Motor neuron (in vitro differentiated cells): ENCODE data around the gene NAPA. TPM values are rescaled to one million over a fixed set of nuclear protein-coding genes. Genes with fewer than 3 reads are reported as not detected.
"Not testable (repeated sequence)": the region's sequence is repeated elsewhere in the genome, so short reads cannot be mapped to it uniquely, and the experiment has no call there.

ENCODE experiments used
- ATAC-seq, 8 experiments: fragments of 200-7000 bp; cut with Tn5 transposase; replicated peaks in 6 of 8; 2 replicates each; pipeline ENCODE4 v1.8.0; 2021; ENCODE audit warnings: mild to moderate bottlenecking in 8 of 8, moderate library complexity in 8 of 8
- H3K27ac ChIP-seq, 2 donors: fragments of 250-450 bp; sonication (Bioruptor Pico); 2 replicates each; pipeline ENCODE4 v1.9.0; 2021; ENCODE audit warnings: antibody characterized with exemption in 2 of 2, mild to moderate bottlenecking in 2 of 2, moderate library complexity in 1 of 2
- H3K4me1 ChIP-seq, 2 donors: fragments of 250-450 bp; sonication (Bioruptor Pico); replicated peaks in 1 of 2; 2 replicates each; pipeline ENCODE4 v1.6.1; 2021; ENCODE audit warnings: antibody characterized with exemption in 2 of 2, mild to moderate bottlenecking in 2 of 2, moderate library complexity in 1 of 2
- H3K4me3 ChIP-seq, 5 donors: fragments of 250-450 bp; sonication (Bioruptor Pico); 2 replicates each; pipeline ENCODE4 v1.9.0; 2021; ENCODE audit warnings: antibody characterized with exemption in 5 of 5, mild to moderate bottlenecking in 5 of 5, moderate library complexity in 4 of 5
- WGBS, 10 experiments: fragments of 450-650 bp; shearing (Covaris generic); methylation state at CpG; one replicate each; pipeline ENCODE4 v1.0.0; 2022; 5-methylcytosine and 5-hydroxymethylcytosine counted together
- in situ Hi-C, 9 experiments: fragments of 400-800 bp; cut with MboI; loops; one replicate each; pipeline ENCODE4 v1.15.0; 2021; ENCODE audit warnings: low sequenced_read_pairs in 9 of 9, low pct_unique_long_range_greater_than_20kb in 2 of 9; ENCODE audit not compliant: unreplicated experiment in 9 of 9
- total RNA-seq, 8 experiments: library from RNA; unstranded; fragments of 300-600 nt; gene quantifications; 2 replicates each; pipeline versions ENCODE4 v1.2.3 to v1.2.4, GENCODE V29; 2022

NAPA gene
- total RNA-seq, 8 experiments from 2014 or later = 65.3 to 168 (median 103) TPM

GRCh38 chr19:47487551-47488515 is 27.0 kb downstream of the NAPA start:
- in situ Hi-C loops = no loop called here
- no peak overlapping the region for H3K4me3 ChIP-seq
- 78 to 100% (median 90%) methylated on average over 2 to 5 of the region's 19 CpGs; no CpG with 5 or more reads in 7 of the 10 experiments for WGBS, 10 experiments
- H3K4me1 ChIP-seq = peaks cover 11 to 20% of the 10 kb centered on the region in 2 donors
- no peak overlapping the region for H3K27ac ChIP-seq
- no peak for ATAC-seq

DNA sequence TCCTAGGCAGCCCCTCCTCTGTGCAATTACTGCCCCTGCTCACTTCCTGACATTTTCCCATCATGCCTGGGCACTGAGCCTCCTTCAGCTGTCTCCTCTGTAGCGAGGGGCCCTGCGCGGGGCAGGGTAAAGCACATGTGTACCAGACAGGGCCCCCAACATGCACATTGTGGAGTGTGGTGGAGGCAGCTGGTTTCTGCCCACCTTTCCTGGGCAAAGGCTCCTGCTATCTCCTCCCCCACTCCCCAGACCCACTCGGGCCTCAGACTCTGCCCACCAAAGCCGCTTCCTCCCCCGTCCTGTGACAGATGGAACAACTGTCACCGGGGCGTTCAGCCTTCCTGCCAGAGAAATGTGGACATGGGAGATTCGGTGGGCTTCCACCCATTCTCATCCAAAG is 28.0 kb downstream of the NAPA start:
- in situ Hi-C loops = no loop called here
- H3K27ac ChIP-seq = peak overlapping the region; percentile 24 to 70
- H3K4me1 ChIP-seq = peaks cover 11 to 20% of the 10 kb centered on the region in 2 donors
- ATAC-seq = peak in 5 of 8 experiments; percentile 8 to 47 (median 21)
- WGBS, 10 experiments = 75 to 80% (median 80%) methylated on average over 1 to 6 of the region's 9 CpGs; no CpG with 5 or more reads in 7 of the 10 experiments
- H3K4me3 ChIP-seq = no peak overlapping the region

DNA sequence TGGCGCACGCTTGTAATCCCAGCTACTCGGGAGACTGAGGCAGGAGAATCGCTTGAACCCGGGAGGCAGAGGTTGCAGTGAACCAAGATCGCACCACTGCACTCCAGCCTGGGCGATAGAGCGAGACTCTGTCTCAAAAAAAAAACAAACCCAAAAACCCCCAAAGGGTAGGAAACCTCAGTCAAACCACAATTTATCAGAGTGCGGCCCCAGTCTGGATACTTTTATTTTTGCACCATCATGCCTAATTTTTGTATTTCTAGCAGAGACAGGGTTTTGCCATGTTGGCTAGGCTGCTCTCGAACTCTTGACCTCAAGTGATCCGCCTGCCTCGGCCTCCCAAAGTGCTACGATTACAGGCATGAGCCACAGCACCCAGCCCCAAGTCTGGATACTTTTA is 28.6 kb downstream of the NAPA start:
- 70 to 100% (median 91%) methylated on average over 1 to 7 of the region's 13 CpGs; no CpG with 5 or more reads in 4 of the 10 experiments for WGBS, 10 experiments

GRCh38 chr19:47485210-47485609 is 29.7 kb downstream of the NAPA start:
- WGBS, 10 experiments = 77 to 100% (median 95%) methylated on average over 2 to 4 of the region's 6 CpGs; no CpG with 5 or more reads in 3 of the 10 experiments
- no peak for ATAC-seq
- in situ Hi-C loops = no loop called here
- no peak overlapping the region for H3K27ac ChIP-seq
- no peak overlapping the region for H3K4me3 ChIP-seq
- peaks cover 11 to 20% of the 10 kb centered on the region in 2 donors for H3K4me1 ChIP-seq

More for the DNA sequence above, 28.6 kb downstream of the NAPA start:
- H3K4me1 ChIP-seq = peaks cover 11 to 20% of the 10 kb centered on the region in 2 donors
- H3K4me3 ChIP-seq, H3K27ac ChIP-seq, ATAC-seq, in situ Hi-C loops: not testable (repeated sequence)

- ATAC-seq = peak; percentile 76 to 93 (median 85)
- 0 to 80% (median 20%) methylated on average over 1 to 7 of the region's 57 CpGs; no CpG with 5 or more reads in 3 of the 10 experiments for WGBS, 10 experiments
- peak within 1 kb of the TSS; percentile 64 to 87 (median 84) for H3K4me3 ChIP-seq
- peak within 1 kb of the TSS; percentile 97 for H3K27ac ChIP-seq
- in situ Hi-C loops = no loop called here
- peaks cover 11 to 22% of the 10 kb centered on the region in 2 donors for H3K4me1 ChIP-seq
Observed at GRCh38 chr19:47483800-47484690, 30.8 kb downstream of the NAPA start, which contains the start of gene KPTN. Gene KPTN, minus strand, starts transcription at chr19:47484219. Its CDS starts 59 bp downstream, at chr19:47484160.

DNA sequence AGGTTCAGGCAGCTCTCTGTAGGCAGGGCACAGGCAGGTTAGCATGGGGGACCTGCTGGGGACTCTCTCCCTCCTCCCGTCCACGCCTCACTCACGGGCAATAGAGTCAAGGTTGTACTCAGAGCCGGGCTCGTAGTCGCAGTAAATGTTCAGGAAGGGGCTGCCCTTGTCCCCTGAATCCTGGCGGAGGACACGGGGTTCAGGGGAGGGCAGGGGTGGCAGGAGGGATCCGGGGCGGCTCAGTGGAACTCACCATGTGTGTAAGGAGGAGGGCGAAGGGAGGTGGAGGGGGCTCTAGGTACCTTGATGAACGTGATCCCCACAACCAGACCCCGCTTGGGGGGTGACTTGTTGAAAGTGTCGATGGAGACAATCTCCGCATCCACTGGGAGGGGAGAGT is 31.7 kb downstream of the NAPA start:
- H3K4me1 ChIP-seq = peaks cover 11 to 22% of the 10 kb centered on the region in 2 donors
- H3K27ac ChIP-seq = no peak overlapping the region
- H3K4me3 ChIP-seq = peak overlapping the region in 2 of 5 donors; percentile 64 to 67
- no peak for ATAC-seq
- 100% methylated on average over 1 of the region's 15 CpGs; no CpG with 5 or more reads in 8 of the 10 experiments for WGBS, 10 experiments
- in situ Hi-C loops = no loop called here

GRCh38 chr19:47481460-47482052 is 33.3 kb downstream of the NAPA start:
- in situ Hi-C loops = no loop called here
- no peak for ATAC-seq
- 83 to 100% (median 100%) methylated on average over 1 to 4 of the region's 4 CpGs; no CpG with 5 or more reads in 1 of the 10 experiments for WGBS, 10 experiments
- Histone ChIP-seq H3K27ac (no peak overlapping the region), H3K4me1 (peaks cover 4 to 13% of the 10 kb centered on the region in 2 donors), H3K4me3 (no peak overlapping the region)

GRCh38 chr19:47480658-47481057 is 34.2 kb downstream of the NAPA start:
- Histone ChIP-seq H3K27ac (peak overlapping the region in 1 of 2 donors; percentile 6), H3K4me1 (peaks cover 4 to 9% of the 10 kb centered on the region in 2 donors), H3K4me3 (no peak overlapping the region)
- 56 to 95% (median 83%) methylated on average over 3 to 9 of the region's 16 CpGs; no CpG with 5 or more reads in 4 of the 10 experiments for WGBS, 10 experiments
- in situ Hi-C loops = no loop called here
- ATAC-seq = no peak

DNA sequence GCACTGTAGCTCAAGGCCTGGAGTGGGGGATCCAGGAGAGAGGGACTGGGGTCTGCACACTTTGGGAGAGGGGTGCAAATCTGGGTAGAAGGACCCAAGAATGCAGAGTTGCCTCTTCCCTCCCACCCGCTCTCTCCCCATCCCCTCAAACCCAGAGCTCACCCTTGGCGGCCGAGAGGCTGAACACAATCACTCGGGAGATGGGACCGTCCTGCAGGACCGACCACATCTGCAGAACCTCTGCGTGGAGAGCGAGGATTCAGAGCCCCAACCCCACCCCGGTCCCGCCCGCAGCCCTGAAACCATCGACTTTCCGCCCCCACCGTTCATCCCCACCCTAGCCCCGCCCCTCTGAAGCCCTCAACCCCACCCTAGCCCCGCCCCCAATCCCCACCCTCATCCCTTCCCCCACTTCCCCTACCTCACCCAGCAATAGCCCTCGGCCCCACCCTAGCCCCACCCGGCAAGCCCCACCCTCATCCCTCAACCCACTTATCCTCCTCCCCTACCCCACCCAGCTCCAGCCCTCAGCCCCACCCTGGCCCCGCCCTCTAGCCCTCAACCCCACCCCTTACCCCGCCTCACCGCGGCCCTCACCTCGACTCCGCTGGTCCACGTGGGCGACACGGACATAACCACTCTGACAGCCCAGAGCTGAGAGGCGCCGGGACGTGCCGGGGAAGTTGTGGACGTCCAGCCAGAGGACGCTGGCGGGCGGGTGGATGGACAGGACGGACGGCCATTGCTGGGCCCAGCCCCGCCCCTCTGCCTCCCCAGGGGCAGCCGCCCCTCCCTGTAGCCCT is 35.0 kb downstream of the NAPA start:
- WGBS, 10 experiments = no CpG with 5 or more reads among the region's 39 CpGs
- peak in 5 of 8 experiments; percentile 2 to 67 (median 56) for ATAC-seq
- Histone ChIP-seq H3K4me3 (no peak overlapping the region), H3K4me1 (peaks cover 3 to 9% of the 10 kb centered on the region in 2 donors), H3K27ac (no peak overlapping the region)
- in situ Hi-C loops = no loop called here

GRCh38 chr19:47476438-47476972 is 38.4 kb downstream of the NAPA start:
- peaks cover 4 to 7% of the 10 kb centered on the region in 2 donors for H3K4me1 ChIP-seq
- no peak overlapping the region for H3K27ac ChIP-seq
- 92 to 100% methylated on average over 1 to 2 of the region's 17 CpGs; no CpG with 5 or more reads in 8 of the 10 experiments for WGBS, 10 experiments
- in situ Hi-C loops = no loop called here
- ATAC-seq = no peak
- H3K4me3 ChIP-seq = no peak overlapping the region

DNA sequence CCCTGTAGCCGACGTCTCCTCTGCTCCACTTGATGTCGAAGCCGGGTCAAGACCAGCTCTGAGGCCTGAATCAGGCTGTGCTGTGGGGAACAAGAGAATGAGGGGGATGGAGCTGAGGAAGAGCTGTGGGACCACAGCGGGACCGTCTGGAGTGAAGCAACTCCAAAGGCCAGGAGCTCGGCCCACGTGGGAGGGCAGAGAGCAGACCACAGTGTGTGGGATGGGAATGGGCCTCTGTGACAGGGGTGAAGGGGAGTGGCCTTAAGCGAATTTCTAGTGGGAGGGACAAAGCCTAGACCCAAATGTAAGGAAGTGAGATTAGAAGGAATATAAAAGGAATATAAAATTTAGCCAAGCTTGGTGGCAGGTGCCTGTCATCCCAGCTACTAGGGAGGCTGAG is 39.4 kb downstream of the NAPA start:
- H3K4me3 ChIP-seq = no peak overlapping the region
- peaks cover 4 to 16% of the 10 kb centered on the region in 2 donors for H3K4me1 ChIP-seq
- ATAC-seq = no peak
- in situ Hi-C loops = no loop called here
- H3K27ac ChIP-seq = no peak overlapping the region
- WGBS, 10 experiments = 20 to 79% (median 63%) methylated on average over 1 to 5 of the region's 9 CpGs; no CpG with 5 or more reads in 3 of the 10 experiments
